ENCODE measurements around the gene UBB.
"Not testable (repeated sequence)": the region's sequence is repeated elsewhere in the genome, so short reads cannot be mapped to it uniquely, and the experiment has no call there.

UBB gene

GRCh38 chr17:16377941-16378341 lies 3.0 kb upstream of the UBB start:
- DNase-seq: no peak

- DNase-seq: no peak
These were observed 2.1 kb upstream of the UBB start for GRCh38 chr17:16378636-16379282.

GRCh38 chr17:16379654-16380053 lies 1.2 kb upstream of the UBB start:
- no peak for DNase-seq

GRCh38 chr17:16381496-16381820 lies 567 bp downstream of the UBB start:
- DNase-seq: no peak

- no peak for DNase-seq
These were observed 2.3 kb downstream of the UBB start for GRCh38 chr17:16383216-16383615.

- no peak for DNase-seq
These were observed 2.9 kb downstream of the UBB start for GRCh38 chr17:16383772-16384287.

GRCh38 chr17:16384557-16384956 lies 3.7 kb downstream of the UBB start:
- no peak for DNase-seq

GRCh38 chr17:16386126-16386507 lies 5.2 kb downstream of the UBB start:
- not testable (repeated sequence) for DNase-seq

- DNase-seq: no peak
These were observed 10.6 kb downstream of the UBB start for GRCh38 chr17:16391451-16391850.

- not testable (repeated sequence) for DNase-seq
These were observed 11.6 kb downstream of the UBB start for GRCh38 chr17:16392491-16392890.

- not testable (repeated sequence) for DNase-seq
These were observed 15.0 kb downstream of the UBB start for GRCh38 chr17:16395887-16396286.

GRCh38 chr17:16396693-16397092 lies 15.8 kb downstream of the UBB start:
- DNase-seq: not testable (repeated sequence)

GRCh38 chr17:16398270-16399267 lies 17.7 kb downstream of the UBB start:
- no peak for DNase-seq

GRCh38 chr17:16403847-16404246 lies 23.0 kb downstream of the UBB start:
- DNase-seq: not testable (repeated sequence)

- DNase-seq: no peak
These were observed 26.1 kb downstream of the UBB start for GRCh38 chr17:16406742-16407674.

- DNase-seq: no peak
These were observed 27.2 kb downstream of the UBB start for GRCh38 chr17:16407911-16408588.

GRCh38 chr17:16415031-16415924 lies 34.4 kb downstream of the UBB start, which contains the start of gene TRPV2:
Gene TRPV2 (plus strand): TSS chr17:16415571. CDS start chr17:16417669, 2,098 bp downstream.
- no peak for DNase-seq

- DNase-seq: no peak
These were observed 36.5 kb downstream of the UBB start for GRCh38 chr17:16417399-16417798.

- DNase-seq: no peak
These were observed 37.2 kb downstream of the UBB start for GRCh38 chr17:16417896-16418684.

- DNase-seq: no peak
These were observed 37.8 kb downstream of the UBB start for GRCh38 chr17:16418685-16419068.

Data from GOT3 (cell line).